Gastroesophageal sphincter (tissue), 4 donors: ENCODE measurements around the gene VIPR2. TPM values are rescaled to one million over a fixed set of nuclear protein-coding genes. Genes with fewer than 3 reads are reported as not detected.
"Not testable (repeated sequence)": the region's sequence is repeated elsewhere in the genome, so short reads cannot be mapped to it uniquely, and the experiment has no call there.

Experiments used
- ATAC-seq: fragments of 150-250 bp; one replicate; pipeline ENCODE4 v1.9.1; 2016; ENCODE audit warnings: mild to moderate bottlenecking, moderate library complexity
- H3K27ac ChIP-seq, 4 donors: fragments of 200-600 bp; sonication (generic) in 3 of 4; 1 replicate in 3 of 4; 2 replicates in 1 of 4; pipeline ENCODE4 v1.5.1; 2016 to 2019
- H3K27me3 ChIP-seq: fragments of 200-600 bp; sonication (generic); one replicate; pipeline ENCODE4 v1.5.1; 2019
- H3K36me3 ChIP-seq, 2 donors: fragments of 200-600 bp; sonication (generic); one replicate each; pipeline ENCODE4 v1.5.1; 2019; ENCODE audit warnings: control low read depth in 1 of 2
- H3K4me1 ChIP-seq, 3 donors: fragments of 200-600 bp; sonication (generic); 1 replicate in 2 of 3; 2 replicates in 1 of 3; pipeline ENCODE4 v1.5.1; 2016 to 2019; ENCODE audit warnings: control low read depth in 2 of 3
- H3K4me3 ChIP-seq, 2 donors: fragments of 200-600 bp; sonication (generic); one replicate each; pipeline ENCODE4 v1.5.1; 2019; ENCODE audit warnings: mild to moderate bottlenecking in 1 of 2, moderate library complexity in 1 of 2
- H3K9me3 ChIP-seq, 3 donors: fragments of 200-600 bp; sonication (generic); one replicate each; pipeline ENCODE4 v1.5.1; 2017 to 2019; ENCODE audit warnings: control low read depth in 2 of 3
- EP300 ChIP-seq: sonication (generic); formaldehyde crosslinking; IDR thresholded peaks from one replicate; pipeline ENCODE4 v1.6.1; 2017; ENCODE audit warnings: antibody characterized with exemption, mild to moderate bottlenecking
- POLR2A ChIP-seq, 2 donors: fragments of 450-650 bp; IDR thresholded peaks; one replicate each; pipeline ENCODE4 v1.6.1; 2017; ENCODE audit warnings: antibody characterized with exemption in 2 of 2, mild to moderate bottlenecking in 2 of 2, moderate library complexity in 1 of 2
- POLR2AphosphoS5 ChIP-seq: sonication (generic); formaldehyde crosslinking; IDR thresholded peaks from one replicate; pipeline ENCODE4 v1.6.1; 2017; ENCODE audit warnings: antibody characterized with exemption
- WGBS, 2 donors: methylation state at CpG; one replicate each; pipeline ENCODE4 v1.1.5; 2018; ENCODE audit warnings: low coverage in 1 of 2; 5-methylcytosine and 5-hydroxymethylcytosine counted together
- total RNA-seq, 4 donors: library from RNA; depleted of rRNA; stranded (reverse); fragments of >200 nt; gene quantifications; one replicate each; pipeline ENCODE4 v1.1.0, GENCODE V29; 2016
- TF ChIP-seq, protein P1 (sequence below), 4 experiments: fragments of 200-600 bp in 2 of 4; fragments of 450-650 bp in 2 of 4; sonication (generic) in 1 of 4; IDR thresholded peaks; one replicate each; pipeline ENCODE4 v1.5.1; 2017 to 2019; ENCODE audit warnings: antibody characterized with exemption in 4 of 4, mild to moderate bottlenecking in 2 of 4, moderate library complexity in 2 of 4

Gene VIPR2
- total RNA-seq, 4 donors from 2014 or later, result 13.3 to 52.5 (median 27.4) TPM

DNA sequence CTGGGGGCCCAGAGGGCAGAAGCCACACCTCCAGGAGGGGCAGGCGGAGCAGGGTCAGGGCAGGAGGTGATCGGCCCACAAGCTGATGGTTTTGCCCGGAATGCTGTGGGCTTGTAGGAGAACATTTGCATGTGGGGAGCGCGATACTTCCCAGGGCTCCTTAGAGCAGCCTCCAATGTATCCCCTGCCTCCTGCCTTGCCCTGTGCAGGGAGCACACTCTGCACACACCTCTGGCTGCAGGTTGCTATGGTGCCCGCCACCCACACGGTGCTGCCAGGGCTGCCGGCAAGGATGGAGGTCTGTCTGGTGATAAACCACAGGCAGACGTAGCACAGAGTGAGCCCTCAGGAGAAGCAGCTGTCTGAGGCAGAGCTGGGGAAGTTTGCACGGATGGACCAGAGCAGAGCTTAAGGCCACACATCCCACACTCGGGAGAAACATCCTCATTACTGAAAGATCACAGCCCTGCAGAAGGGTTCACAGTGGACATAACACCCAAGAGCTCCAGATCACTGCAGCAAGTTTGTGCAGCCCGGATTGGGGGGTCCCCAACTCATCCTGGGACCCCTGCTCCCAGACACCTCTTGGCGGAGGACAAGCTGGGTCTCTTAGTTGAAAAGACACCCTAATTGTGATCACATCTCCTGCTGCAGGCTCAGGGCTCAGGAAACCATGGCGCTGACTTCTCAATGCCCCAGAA is 41.8 kb downstream of the VIPR2 start:
- Histone ChIP-seq H3K4me1 (peaks cover 0 to 75% (median 22%) of the 10 kb centered on the region in 3 donors), H3K36me3 (peaks cover 0 to 18% of the 10 kb centered on the region in 2 donors), H3K27me3 (no peaks in the 10 kb centered on the region), H3K9me3 (no peaks in the 10 kb centered on the region), H3K4me3 (no peak overlapping the region), H3K27ac (peak overlapping the region in 1 of 4 donors; percentile 72)
- TF ChIP-seq POLR2A (IDR thresholded peaks at IDR 0.05) (no peak), POLR2AphosphoS5 (no peak), EP300 (no peak)
- TF ChIP-seq, protein P1, sequence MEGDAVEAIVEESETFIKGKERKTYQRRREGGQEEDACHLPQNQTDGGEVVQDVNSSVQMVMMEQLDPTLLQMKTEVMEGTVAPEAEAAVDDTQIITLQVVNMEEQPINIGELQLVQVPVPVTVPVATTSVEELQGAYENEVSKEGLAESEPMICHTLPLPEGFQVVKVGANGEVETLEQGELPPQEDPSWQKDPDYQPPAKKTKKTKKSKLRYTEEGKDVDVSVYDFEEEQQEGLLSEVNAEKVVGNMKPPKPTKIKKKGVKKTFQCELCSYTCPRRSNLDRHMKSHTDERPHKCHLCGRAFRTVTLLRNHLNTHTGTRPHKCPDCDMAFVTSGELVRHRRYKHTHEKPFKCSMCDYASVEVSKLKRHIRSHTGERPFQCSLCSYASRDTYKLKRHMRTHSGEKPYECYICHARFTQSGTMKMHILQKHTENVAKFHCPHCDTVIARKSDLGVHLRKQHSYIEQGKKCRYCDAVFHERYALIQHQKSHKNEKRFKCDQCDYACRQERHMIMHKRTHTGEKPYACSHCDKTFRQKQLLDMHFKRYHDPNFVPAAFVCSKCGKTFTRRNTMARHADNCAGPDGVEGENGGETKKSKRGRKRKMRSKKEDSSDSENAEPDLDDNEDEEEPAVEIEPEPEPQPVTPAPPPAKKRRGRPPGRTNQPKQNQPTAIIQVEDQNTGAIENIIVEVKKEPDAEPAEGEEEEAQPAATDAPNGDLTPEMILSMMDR (IDR thresholded peaks at IDR 0.05), result no peak
- no peak for ATAC-seq
- WGBS, 2 donors, result 83 to 93% methylated on average over 1 to 5 of the region's 14 CpGs

DNA sequence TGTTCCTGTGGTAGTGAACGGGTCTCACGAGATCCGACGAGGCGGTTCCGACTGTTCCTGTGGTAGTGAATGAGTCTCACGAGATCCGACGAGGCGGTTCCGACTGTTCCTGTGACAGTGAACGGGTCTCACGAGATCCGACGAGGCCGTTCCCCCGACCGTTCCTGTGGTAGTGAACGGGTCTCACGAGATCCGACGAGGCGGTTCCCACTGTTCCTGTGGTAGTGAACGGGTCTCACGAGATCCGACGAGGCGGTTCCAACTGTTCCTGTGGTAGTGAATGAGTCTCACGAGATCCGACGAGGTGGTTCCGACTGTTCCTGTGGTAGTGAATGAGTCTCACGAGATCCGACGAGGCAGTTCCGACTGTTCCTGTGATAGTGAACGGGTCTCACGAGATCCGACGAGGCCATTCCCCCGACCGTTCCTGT is 43.0 kb downstream of the VIPR2 start:
- not testable (repeated sequence) for ATAC-seq
- 99% methylated on average over 12 of the region's 42 CpGs; no CpG with 5 or more reads in 1 of the 2 donors for WGBS, 2 donors

DNA sequence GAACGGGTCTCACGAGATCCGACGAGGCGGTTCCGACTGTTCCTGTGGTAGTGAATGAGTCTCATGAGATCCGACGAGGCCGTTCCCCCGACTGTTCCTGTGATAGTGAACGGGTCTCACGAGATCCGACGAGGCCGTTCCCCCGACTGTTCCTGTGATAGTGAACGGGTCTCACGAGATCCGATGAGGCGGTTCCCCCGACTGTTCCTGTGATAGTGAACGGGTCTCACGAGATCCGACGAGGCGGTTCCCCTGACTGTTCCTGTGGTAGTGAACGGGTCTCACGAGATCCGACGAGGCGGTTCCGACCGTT is 43.6 kb downstream of the VIPR2 start:
- not testable (repeated sequence) for H3K4me3 ChIP-seq, ATAC-seq, H3K27me3 ChIP-seq, H3K9me3 ChIP-seq
- peak overlapping the region in 1 of 4 donors; percentile 83 for H3K27ac ChIP-seq
- 92% methylated on average over 8 of the region's 33 CpGs; no CpG with 5 or more reads in 1 of the 2 donors for WGBS, 2 donors
- H3K36me3 ChIP-seq, result peaks cover 0 to 18% of the 10 kb centered on the region in 2 donors
- H3K4me1 ChIP-seq, result peaks cover 0 to 76% (median 25%) of the 10 kb centered on the region in 3 donors

More for the DNA sequence above, 43.0 kb downstream of the VIPR2 start:
- H3K27me3 ChIP-seq, H3K4me3 ChIP-seq, H3K27ac ChIP-seq, H3K9me3 ChIP-seq: not testable (repeated sequence)
- H3K4me1 ChIP-seq, result peaks cover 0 to 75% (median 24%) of the 10 kb centered on the region in 3 donors
- peaks cover 0 to 18% of the 10 kb centered on the region in 2 donors for H3K36me3 ChIP-seq

DNA sequence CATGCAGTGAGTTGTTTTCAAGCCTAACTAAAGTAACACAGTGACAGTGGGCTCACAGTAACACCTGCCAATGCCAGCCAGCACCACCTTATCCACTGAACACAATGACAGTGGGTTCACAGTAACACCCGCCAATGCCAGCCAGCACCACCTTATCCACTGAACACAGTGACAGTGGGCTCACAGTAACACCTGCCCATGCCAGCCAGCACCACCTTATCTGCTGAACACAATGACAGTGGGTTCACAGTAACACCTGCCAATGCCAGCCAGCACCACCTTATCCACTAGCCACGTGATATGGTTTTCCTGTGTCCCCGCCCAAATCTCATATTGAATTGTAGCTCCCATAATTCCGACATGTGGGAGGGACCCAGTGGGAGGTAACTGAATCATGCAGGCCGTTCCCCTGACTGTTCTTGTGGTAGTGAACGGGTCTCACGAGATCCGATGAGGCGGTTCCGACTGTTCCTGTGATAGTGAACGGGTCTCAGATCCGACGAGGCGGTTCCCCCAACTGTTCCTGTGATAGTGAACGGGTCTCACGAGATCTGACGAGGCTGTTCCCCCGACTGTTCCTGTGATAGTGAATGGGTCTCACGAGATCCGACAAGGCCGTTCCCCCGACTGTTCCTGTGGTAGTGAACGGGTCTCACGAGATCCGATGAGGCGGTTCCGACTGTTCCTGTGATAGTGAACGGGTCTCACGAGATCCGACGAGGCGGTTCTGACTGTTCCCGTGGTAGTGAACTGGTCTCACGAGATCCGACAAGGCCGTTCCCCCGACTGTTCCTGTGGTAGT is 44.2 kb downstream of the VIPR2 start:
- H3K9me3 ChIP-seq, H3K4me3 ChIP-seq, ATAC-seq, H3K27me3 ChIP-seq: not testable (repeated sequence)
- Histone ChIP-seq H3K27ac (peak overlapping the region; percentile 68 to 89 (median 86)), H3K36me3 (peaks cover 0 to 18% of the 10 kb centered on the region in 2 donors), H3K4me1 (peaks cover 0 to 76% (median 27%) of the 10 kb centered on the region in 3 donors)
- 92 to 100% methylated on average over 1 to 3 of the region's 37 CpGs for WGBS, 2 donors

DNA sequence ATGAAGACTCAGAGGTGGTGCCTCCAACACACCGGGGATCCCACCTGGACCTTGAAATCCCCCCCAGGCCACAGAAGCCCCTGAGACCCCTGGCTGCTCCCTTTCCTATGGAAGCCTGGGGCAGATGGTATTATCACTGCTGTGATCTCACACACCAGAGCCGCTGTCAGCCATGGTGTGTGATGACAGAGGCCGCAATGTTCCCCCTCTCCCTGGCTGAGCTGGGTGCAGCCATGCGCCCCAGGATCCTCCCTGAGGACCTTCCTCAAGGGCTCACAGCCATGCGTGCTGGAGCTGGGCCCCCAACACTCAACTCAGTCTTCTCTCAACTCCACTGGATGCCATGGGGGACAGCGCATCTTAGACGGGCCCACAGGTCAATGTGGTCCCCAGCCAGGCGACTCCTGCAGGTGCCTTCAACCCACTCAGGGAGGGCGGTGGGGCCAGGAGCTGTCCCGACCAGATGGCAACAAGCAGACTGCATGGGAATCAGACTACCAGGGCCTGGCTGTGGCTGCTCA is 44.9 kb downstream of the VIPR2 start:
- Histone ChIP-seq H3K27me3 (no peaks in the 10 kb centered on the region), H3K4me1 (peaks cover 0 to 76% (median 27%) of the 10 kb centered on the region in 3 donors), H3K27ac (peak overlapping the region; percentile 68 to 89 (median 86)), H3K4me3 (no peak overlapping the region), H3K36me3 (peaks cover 0 to 18% of the 10 kb centered on the region in 2 donors), H3K9me3 (no peaks in the 10 kb centered on the region)
- no peak for ATAC-seq
- no peak for TF ChIP-seq POLR2A (IDR thresholded peaks at IDR 0.05)
- TF ChIP-seq EP300, result no peak
- TF ChIP-seq, protein P1 (IDR thresholded peaks at IDR 0.05), result no peak
- no peak for TF ChIP-seq POLR2AphosphoS5
- no CpG with 5 or more reads among the region's 10 CpGs for WGBS, 2 donors

DNA sequence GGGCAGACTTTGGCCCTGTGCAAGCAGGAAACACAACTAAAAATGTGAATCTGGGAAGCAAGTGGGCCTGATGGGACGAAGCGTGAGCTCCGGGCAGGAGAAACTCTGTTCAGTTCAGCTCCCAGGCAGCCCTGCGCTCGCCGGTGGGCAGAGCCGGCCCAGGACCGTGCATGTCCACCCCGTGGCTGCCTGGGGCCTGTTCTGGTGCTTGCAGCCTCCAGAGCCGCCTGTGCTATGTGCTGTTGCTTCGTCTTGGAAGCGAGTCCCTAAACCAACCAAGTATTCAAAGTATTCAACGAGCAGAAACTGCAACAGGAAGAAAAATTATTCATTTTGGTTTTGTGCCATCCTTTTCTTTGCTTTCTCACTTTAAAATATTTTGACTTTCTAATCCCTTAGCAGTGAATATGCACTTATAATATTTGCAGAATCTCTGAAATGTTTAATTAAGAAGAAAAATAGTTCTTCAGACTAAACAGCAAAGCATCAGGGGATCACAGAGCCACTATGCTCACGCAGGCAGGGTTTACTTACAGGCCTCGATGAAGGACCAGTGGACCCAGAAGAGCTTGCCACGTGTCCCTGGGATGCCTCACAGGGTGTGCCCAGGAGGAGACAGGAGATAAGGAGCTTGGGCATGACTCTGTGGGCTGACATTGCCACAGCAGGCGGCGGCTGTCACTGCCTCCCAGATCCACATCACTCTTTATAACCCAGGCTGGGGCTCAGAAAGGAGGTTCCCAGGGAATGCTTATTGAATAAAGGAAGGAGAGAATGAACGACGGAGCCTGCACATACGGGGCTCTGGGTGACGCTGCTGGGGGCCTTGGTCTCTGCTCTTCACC is 45.6 kb downstream of the VIPR2 start:
- H3K4me1 ChIP-seq, result peaks cover 0 to 76% (median 27%) of the 10 kb centered on the region in 3 donors
- no peak overlapping the region for H3K4me3 ChIP-seq
- TF ChIP-seq, protein P1 (IDR thresholded peaks at IDR 0.05), result peak in 2 of 4 experiments; percentile 16 to 47
- TF ChIP-seq POLR2AphosphoS5 (peak; percentile 84), POLR2A (IDR thresholded peaks at IDR 0.05) (no peak)
- 25 to 38% methylated on average over 11 to 14 of the region's 22 CpGs for WGBS, 2 donors
- peak; percentile 88 for ATAC-seq
- peaks cover 0 to 18% of the 10 kb centered on the region in 2 donors for H3K36me3 ChIP-seq
- peak overlapping the region; percentile 68 to 89 (median 86) for H3K27ac ChIP-seq
- no peaks in the 10 kb centered on the region for H3K27me3 ChIP-seq
- H3K9me3 ChIP-seq, result no peaks in the 10 kb centered on the region
